ENCODE measurements around the gene MUC5AC.
"Not testable (repeated sequence)": the region's sequence is repeated elsewhere in the genome, so short reads cannot be mapped to it uniquely, and the experiment has no call there.

The MUC5AC gene

GRCh38 chr11:1237851-1238250, 80.1 kb downstream of the MUC5AC start:
- no peak overlapping the region for H3K4me3 ChIP-seq (ENCODE audit: low read depth, low read length)
- in situ Hi-C loops (cut with HindIII; ENCODE audit: low sequenced_read_pairs) = no loop called here
- no peak for DNase-seq (ENCODE audit: low read depth)
- no peak for TF ChIP-seq CTCF (IDR thresholded peaks at IDR 0.05; ENCODE audit: low read depth, low read length, missing control alignments)

- no peak overlapping the region for H3K4me3 ChIP-seq (ENCODE audit: low read depth, low read length)
- DNase-seq (ENCODE audit: low read depth) = no peak
- no peak for TF ChIP-seq CTCF (IDR thresholded peaks at IDR 0.05; ENCODE audit: low read depth, low read length, missing control alignments)
- in situ Hi-C loops (cut with HindIII; ENCODE audit: low sequenced_read_pairs) = no loop called here
Observed at GRCh38 chr11:1238767-1239595, 81.2 kb downstream of the MUC5AC start.

GRCh38 chr11:1239596-1240205, 81.9 kb downstream of the MUC5AC start:
- TF ChIP-seq CTCF (IDR thresholded peaks at IDR 0.05; ENCODE audit: low read depth, low read length, missing control alignments) = no peak
- in situ Hi-C loops (cut with HindIII; ENCODE audit: low sequenced_read_pairs) = no loop called here
- no peak for DNase-seq (ENCODE audit: low read depth)
- no peak overlapping the region for H3K4me3 ChIP-seq (ENCODE audit: low read depth, low read length)

- no peak for DNase-seq (ENCODE audit: low read depth)
- no peak overlapping the region for H3K4me3 ChIP-seq (ENCODE audit: low read depth, low read length)
- TF ChIP-seq CTCF (IDR thresholded peaks at IDR 0.05; ENCODE audit: low read depth, low read length, missing control alignments) = no peak
- in situ Hi-C loops (cut with HindIII; ENCODE audit: low sequenced_read_pairs) = no loop called here
Observed at GRCh38 chr11:1240771-1241170, 83.0 kb downstream of the MUC5AC start.

- TF ChIP-seq CTCF (IDR thresholded peaks at IDR 0.05; ENCODE audit: low read depth, low read length, missing control alignments) = no peak
- in situ Hi-C loops (cut with HindIII; ENCODE audit: low sequenced_read_pairs) = no loop called here
- no peak for DNase-seq (ENCODE audit: low read depth)
- no peak overlapping the region for H3K4me3 ChIP-seq (ENCODE audit: low read depth, low read length)
Observed at GRCh38 chr11:1241706-1242105, 84.0 kb downstream of the MUC5AC start.

- DNase-seq (ENCODE audit: low read depth) = no peak
- no peak overlapping the region for H3K4me3 ChIP-seq (ENCODE audit: low read depth, low read length)
- TF ChIP-seq CTCF (IDR thresholded peaks at IDR 0.05; ENCODE audit: low read depth, low read length, missing control alignments) = no peak
- in situ Hi-C loops (cut with HindIII; ENCODE audit: low sequenced_read_pairs) = no loop called here
Observed at GRCh38 chr11:1242289-1242688, 84.5 kb downstream of the MUC5AC start.

GRCh38 chr11:1242751-1243150, 85.0 kb downstream of the MUC5AC start:
- DNase-seq (ENCODE audit: low read depth); in situ Hi-C loops (cut with HindIII; ENCODE audit: low sequenced_read_pairs): not testable (repeated sequence)

GRCh38 chr11:1243521-1243920, 85.8 kb downstream of the MUC5AC start:
- in situ Hi-C loops (cut with HindIII; ENCODE audit: low sequenced_read_pairs); H3K4me3 ChIP-seq (ENCODE audit: low read depth, low read length); DNase-seq (ENCODE audit: low read depth): not testable (repeated sequence)

More at GRCh38 chr11:1242751-1243150, 85.0 kb downstream of the MUC5AC start:
- H3K4me3 ChIP-seq (ENCODE audit: low read depth, low read length) = not testable (repeated sequence)

GRCh38 chr11:1244557-1244956, 86.8 kb downstream of the MUC5AC start:
- in situ Hi-C loops (cut with HindIII; ENCODE audit: low sequenced_read_pairs); H3K4me3 ChIP-seq (ENCODE audit: low read depth, low read length); DNase-seq (ENCODE audit: low read depth): not testable (repeated sequence)

- in situ Hi-C loops (cut with HindIII; ENCODE audit: low sequenced_read_pairs); H3K4me3 ChIP-seq (ENCODE audit: low read depth, low read length); DNase-seq (ENCODE audit: low read depth): not testable (repeated sequence)
Observed at GRCh38 chr11:1245717-1246116, 88.0 kb downstream of the MUC5AC start.
